ENCODE data around the gene SCN5A.
A peak's percentile ranks its signal among the peaks of the same experiment; 100 is the strongest.

Gene SCN5A

GRCh38 chr3:38582316-38582715, 67.2 kb downstream of the SCN5A start (continued):
- TF ChIP-seq, protein P1, sequence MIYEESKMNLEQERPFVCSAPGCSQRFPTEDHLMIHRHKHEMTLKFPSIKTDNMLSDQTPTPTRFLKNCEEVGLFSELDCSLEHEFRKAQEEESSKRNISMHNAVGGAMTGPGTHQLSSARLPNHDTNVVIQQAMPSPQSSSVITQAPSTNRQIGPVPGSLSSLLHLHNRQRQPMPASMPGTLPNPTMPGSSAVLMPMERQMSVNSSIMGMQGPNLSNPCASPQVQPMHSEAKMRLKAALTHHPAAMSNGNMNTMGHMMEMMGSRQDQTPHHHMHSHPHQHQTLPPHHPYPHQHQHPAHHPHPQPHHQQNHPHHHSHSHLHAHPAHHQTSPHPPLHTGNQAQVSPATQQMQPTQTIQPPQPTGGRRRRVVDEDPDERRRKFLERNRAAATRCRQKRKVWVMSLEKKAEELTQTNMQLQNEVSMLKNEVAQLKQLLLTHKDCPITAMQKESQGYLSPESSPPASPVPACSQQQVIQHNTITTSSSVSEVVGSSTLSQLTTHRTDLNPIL (CRISPR knock-in tag; IDR thresholded peaks at IDR 0.05; ENCODE audit: low read depth): no peak

GRCh38 chr3:38581774-38582173, 67.7 kb downstream of the SCN5A start:
- TF ChIP-seq, protein P2, sequence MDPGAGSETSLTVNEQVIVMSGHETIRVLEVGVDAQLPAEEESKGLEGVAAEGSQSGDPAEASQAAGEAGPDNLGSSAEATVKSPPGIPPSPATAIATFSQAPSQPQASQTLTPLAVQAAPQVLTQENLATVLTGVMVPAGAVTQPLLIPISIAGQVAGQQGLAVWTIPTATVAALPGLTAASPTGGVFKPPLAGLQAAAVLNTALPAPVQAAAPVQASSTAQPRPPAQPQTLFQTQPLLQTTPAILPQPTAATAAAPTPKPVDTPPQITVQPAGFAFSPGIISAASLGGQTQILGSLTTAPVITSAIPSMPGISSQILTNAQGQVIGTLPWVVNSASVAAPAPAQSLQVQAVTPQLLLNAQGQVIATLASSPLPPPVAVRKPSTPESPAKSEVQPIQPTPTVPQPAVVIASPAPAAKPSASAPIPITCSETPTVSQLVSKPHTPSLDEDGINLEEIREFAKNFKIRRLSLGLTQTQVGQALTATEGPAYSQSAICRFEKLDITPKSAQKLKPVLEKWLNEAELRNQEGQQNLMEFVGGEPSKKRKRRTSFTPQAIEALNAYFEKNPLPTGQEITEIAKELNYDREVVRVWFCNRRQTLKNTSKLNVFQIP (CRISPR knock-in tag; IDR thresholded peaks at IDR 0.05; ENCODE audit: borderline replicate concordance, low read depth): no peak
- TF ChIP-seq BACH2 (CRISPR knock-in tag; IDR thresholded peaks at IDR 0.05; ENCODE audit: borderline replicate concordance) (no peak), ESRRG (CRISPR knock-in tag; IDR thresholded peaks at IDR 0.05) (no peak), RARB (CRISPR knock-in tag; IDR thresholded peaks at IDR 0.05) (no peak), ZNF70 (CRISPR knock-in tag; IDR thresholded peaks at IDR 0.05) (no peak), PPARA (CRISPR knock-in tag; IDR thresholded peaks at IDR 0.05; ENCODE audit: borderline replicate concordance) (no peak)
- ATAC-seq: no peak

GRCh38 chr3:38580450-38581382, 68.8 kb downstream of the SCN5A start:
- no peak; the same call in 2 of the 3 replicates for ATAC-seq

DNA sequence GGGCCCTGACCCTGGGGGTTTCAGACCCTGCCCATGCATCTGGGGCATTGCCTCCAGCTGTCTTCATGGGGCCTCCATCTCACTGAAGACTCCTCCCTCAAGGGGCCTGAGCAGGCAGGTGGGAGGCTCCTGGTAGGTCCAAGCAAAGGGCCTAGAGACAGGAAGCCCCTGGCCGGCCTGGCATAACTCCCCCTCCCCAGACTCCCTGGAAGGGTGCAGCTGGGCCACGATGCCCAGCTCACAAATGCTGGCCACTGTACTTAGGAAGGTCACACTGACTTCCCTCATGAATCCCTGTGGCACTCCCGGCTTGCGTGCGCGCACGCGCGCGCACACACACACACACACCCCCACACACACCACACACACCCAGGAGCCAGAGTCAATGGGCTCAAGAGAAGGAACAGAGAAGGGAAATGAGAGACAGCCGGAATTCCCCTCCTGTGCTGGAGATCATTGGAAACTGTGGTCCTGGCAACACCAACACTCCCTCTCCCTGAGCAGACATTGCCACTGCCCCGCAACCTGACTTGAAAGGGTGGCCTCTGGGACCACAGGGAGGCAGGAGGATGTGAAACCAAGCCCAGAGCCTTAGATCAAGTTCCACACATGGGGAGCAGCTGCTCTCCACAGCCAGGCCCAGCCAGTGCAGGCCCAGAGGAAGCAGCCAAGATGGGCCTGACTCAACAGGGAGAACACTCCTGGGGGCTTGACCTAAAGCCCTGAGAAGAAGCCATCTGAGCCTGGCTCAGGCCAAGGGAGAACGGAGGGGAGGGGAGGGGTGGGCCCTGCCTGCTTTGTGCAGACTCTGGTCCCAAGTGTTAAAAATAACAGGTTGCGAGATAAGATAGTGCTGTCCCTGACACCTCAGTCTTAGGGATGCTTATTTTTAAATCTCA, 69.7 kb downstream of the SCN5A start:
- no peak; the same call in 2 of the 3 replicates for ATAC-seq
- TF ChIP-seq, protein P1 (CRISPR knock-in tag; IDR thresholded peaks at IDR 0.05; ENCODE audit: low read depth): no peak
- TF ChIP-seq OSR1 (CRISPR knock-in tag; IDR thresholded peaks at IDR 0.05) (no peak), ZNF8 (CRISPR knock-in tag; IDR thresholded peaks at IDR 0.05) (no peak), TCF4 (CRISPR knock-in tag; IDR thresholded peaks at IDR 0.05; ENCODE audit: borderline replicate concordance) (no peak), GLIS3 (CRISPR knock-in tag; IDR thresholded peaks at IDR 0.05) (no peak)
- TF ChIP-seq, protein P3, sequence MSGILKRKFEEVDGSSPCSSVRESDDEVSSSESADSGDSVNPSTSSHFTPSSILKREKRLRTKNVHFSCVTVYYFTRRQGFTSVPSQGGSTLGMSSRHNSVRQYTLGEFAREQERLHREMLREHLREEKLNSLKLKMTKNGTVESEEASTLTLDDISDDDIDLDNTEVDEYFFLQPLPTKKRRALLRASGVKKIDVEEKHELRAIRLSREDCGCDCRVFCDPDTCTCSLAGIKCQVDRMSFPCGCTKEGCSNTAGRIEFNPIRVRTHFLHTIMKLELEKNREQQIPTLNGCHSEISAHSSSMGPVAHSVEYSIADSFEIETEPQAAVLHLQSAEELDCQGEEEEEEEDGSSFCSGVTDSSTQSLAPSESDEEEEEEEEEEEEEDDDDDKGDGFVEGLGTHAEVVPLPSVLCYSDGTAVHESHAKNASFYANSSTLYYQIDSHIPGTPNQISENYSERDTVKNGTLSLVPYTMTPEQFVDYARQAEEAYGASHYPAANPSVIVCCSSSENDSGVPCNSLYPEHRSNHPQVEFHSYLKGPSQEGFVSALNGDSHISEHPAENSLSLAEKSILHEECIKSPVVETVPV (CRISPR knock-in tag; IDR thresholded peaks at IDR 0.05): no peak
- TF ChIP-seq, protein P4, sequence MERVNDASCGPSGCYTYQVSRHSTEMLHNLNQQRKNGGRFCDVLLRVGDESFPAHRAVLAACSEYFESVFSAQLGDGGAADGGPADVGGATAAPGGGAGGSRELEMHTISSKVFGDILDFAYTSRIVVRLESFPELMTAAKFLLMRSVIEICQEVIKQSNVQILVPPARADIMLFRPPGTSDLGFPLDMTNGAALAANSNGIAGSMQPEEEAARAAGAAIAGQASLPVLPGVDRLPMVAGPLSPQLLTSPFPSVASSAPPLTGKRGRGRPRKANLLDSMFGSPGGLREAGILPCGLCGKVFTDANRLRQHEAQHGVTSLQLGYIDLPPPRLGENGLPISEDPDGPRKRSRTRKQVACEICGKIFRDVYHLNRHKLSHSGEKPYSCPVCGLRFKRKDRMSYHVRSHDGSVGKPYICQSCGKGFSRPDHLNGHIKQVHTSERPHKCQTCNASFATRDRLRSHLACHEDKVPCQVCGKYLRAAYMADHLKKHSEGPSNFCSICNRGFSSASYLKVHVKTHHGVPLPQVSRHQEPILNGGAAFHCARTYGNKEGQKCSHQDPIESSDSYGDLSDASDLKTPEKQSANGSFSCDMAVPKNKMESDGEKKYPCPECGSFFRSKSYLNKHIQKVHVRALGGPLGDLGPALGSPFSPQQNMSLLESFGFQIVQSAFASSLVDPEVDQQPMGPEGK (CRISPR knock-in tag; IDR thresholded peaks at IDR 0.05; ENCODE audit: borderline replicate concordance): no peak

More at GRCh38 chr3:38580450-38581382, 68.8 kb downstream of the SCN5A start:
- TF ChIP-seq, protein P1 (CRISPR knock-in tag; IDR thresholded peaks at IDR 0.05; ENCODE audit: low read depth): no peak
- no peak for TF ChIP-seq SNAI2 (CRISPR knock-in tag; IDR thresholded peaks at IDR 0.05)
- peak; percentile 74; the same call in 1 of the 2 replicates for TF ChIP-seq TCF4 (CRISPR knock-in tag; IDR thresholded peaks at IDR 0.05; ENCODE audit: borderline replicate concordance)
- TF ChIP-seq, protein P5, sequence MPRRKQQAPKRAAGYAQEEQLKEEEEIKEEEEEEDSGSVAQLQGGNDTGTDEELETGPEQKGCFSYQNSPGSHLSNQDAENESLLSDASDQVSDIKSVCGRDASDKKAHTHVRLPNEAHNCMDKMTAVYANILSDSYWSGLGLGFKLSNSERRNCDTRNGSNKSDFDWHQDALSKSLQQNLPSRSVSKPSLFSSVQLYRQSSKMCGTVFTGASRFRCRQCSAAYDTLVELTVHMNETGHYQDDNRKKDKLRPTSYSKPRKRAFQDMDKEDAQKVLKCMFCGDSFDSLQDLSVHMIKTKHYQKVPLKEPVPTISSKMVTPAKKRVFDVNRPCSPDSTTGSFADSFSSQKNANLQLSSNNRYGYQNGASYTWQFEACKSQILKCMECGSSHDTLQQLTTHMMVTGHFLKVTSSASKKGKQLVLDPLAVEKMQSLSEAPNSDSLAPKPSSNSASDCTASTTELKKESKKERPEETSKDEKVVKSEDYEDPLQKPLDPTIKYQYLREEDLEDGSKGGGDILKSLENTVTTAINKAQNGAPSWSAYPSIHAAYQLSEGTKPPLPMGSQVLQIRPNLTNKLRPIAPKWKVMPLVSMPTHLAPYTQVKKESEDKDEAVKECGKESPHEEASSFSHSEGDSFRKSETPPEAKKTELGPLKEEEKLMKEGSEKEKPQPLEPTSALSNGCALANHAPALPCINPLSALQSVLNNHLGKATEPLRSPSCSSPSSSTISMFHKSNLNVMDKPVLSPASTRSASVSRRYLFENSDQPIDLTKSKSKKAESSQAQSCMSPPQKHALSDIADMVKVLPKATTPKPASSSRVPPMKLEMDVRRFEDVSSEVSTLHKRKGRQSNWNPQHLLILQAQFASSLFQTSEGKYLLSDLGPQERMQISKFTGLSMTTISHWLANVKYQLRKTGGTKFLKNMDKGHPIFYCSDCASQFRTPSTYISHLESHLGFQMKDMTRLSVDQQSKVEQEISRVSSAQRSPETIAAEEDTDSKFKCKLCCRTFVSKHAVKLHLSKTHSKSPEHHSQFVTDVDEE (CRISPR knock-in tag; IDR thresholded peaks at IDR 0.05): peak; percentile 76

Data from SK-N-SH treated with all-trans-retinoic acid at 6 μM for 48 hours (cell line).